ENCODE data around the gene DDO.

The DDO gene

GRCh38 chr6:110419028-110419739 is 3.8 kb upstream of the DDO start:
- DNase-seq (ENCODE audit: low spot score): no peak

GRCh38 chr6:110418594-110418993 is 3.2 kb upstream of the DDO start:
- no peak for DNase-seq (ENCODE audit: low spot score)

GRCh38 chr6:110414669-110415068 is 706 bp downstream of the DDO start:
- DNase-seq (ENCODE audit: low spot score): no peak

DNA sequence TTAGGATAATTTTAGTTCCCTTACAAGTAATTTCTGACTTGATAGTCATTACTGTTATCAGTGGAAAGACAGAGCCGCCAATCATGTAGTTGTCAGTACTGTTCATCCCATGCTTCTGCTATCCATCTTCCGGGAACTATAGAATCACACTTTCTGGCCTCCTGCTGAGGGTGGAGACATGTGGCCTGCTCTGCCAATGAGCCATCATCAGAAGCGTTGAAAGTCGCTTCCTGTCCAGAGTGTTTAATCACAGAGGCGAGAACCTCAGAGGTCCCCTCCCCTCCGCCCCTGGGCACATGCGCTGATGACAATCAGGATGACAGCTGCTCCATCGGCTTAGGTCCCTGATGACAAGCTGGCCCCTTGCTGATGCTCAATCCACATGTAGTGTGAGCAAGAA is 3.0 kb downstream of the DDO start:
- no peak for DNase-seq (ENCODE audit: low spot score)

- DNase-seq (ENCODE audit: low spot score): no peak
Measured at GRCh38 chr6:110410511-110410910, 4.9 kb downstream of the DDO start.

- no peak for DNase-seq (ENCODE audit: low spot score)
Measured at GRCh38 chr6:110409794-110410193, 5.6 kb downstream of the DDO start.

DNA sequence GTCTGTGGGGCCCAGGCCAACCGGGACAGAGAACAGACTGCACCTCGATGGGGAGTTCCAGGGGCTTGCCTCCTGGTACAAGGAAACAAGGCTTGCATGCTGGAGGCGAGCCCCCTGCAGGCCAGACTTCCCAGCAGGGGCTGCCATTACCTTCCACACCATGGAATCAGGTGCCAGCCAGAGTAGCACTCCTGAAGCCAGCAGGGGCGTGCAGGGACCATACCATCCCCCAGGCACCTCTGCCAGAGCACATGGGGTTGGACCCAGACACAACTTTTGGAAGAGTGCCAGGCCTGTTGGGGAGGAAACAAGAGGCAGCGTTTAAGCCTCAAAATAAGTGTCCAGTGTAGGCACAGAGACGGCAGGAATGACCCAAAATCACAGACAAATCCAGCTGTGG is 6.5 kb downstream of the DDO start:
- DNase-seq (ENCODE audit: low spot score): no peak

GRCh38 chr6:110404607-110405006 is 10.8 kb downstream of the DDO start:
- no peak for DNase-seq (ENCODE audit: low spot score)

DNA sequence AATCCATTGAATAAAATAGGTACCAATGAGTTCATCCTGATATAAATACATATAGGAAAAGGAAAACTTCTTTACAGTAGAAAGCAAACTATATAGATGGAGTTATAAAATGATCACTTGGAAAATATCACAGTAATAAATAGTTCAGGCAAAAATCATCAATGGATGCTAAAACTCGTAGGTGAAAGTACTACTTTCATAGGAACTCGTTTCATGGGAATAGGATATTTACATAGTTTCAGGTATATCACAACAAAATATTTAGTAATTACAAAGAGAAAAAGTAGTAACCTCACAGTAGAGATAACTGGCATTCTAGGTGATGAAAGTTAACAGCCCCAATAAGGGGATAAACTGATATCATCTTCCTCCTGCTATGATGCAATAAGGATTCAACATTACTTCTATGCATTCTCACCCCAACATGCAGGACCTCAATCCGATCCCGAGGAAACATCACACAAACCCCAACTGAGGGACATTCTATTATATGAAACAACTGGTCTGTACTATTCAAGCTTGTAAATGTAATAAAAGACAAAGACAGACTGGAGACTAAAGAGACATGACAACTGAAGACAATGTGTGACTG is 13.7 kb downstream of the DDO start:
- DNase-seq (ENCODE audit: low spot score): no peak

DNA sequence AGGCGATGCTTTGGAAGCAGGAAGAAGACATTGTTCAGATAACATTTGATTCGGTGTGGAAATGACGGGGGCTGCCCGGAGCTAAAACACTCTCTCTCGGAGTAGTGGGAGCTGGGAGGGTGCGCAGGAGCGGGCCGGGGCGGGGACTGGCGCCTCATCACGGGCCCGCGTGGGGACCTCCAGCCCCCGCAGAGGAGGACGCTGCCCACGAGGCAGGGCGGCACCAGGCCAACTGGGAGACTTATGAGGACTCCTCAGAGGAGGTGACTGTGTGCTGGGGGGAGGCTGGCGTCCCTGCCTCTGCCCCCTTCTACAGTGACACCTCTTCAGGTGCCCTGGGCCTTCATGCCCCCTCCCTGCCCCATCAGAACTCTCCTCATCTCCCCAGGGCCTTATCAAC is 15.2 kb downstream of the DDO start:
- DNase-seq (ENCODE audit: low spot score): no peak

GRCh38 chr6:110399219-110400071 is 15.9 kb downstream of the DDO start:
- no peak for DNase-seq (ENCODE audit: low spot score)

DNA sequence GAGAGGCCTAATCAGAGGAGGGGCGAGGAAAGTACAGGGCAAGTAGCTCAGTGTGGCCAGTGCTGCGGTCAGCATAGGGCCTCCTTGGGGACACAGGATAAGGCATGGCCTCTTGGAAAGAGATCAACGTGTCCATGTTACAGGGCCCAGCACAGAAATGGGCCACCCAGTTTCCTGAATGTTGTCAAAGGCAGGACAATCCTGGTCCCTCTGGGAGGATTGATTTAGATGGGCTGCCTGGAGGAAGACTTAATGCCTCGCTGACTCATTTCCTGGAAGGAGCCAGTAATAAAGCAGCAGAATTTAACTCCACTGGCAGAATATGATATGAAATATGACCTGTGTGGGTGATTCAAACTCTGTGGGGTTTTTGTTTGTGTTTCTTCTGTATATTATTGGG is 16.6 kb downstream of the DDO start:
- DNase-seq (ENCODE audit: low spot score): peak; percentile 31

GRCh38 chr6:110395221-110395620 is 20.2 kb downstream of the DDO start:
- no peak for DNase-seq (ENCODE audit: low spot score)

DNA sequence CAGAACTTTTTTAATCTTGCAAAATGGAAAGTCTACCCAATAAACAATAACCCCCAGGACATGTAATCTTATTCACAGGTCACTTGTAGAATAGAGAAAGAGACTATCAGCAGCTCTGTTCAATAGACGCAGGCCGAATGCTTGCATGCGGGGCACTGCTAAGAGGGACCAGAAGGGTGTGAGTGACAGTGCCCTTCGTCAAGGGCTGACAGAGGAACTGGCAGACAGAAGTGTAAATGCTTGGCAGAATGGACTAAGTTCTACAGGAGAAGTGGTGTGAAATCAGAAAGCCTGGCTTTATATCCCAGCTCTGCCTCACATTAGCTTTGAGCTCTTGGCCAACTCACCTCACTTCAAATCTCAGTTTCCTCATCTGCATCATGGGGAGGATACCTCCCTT is 21.0 kb downstream of the DDO start:
- no peak for DNase-seq (ENCODE audit: low spot score)

DNA sequence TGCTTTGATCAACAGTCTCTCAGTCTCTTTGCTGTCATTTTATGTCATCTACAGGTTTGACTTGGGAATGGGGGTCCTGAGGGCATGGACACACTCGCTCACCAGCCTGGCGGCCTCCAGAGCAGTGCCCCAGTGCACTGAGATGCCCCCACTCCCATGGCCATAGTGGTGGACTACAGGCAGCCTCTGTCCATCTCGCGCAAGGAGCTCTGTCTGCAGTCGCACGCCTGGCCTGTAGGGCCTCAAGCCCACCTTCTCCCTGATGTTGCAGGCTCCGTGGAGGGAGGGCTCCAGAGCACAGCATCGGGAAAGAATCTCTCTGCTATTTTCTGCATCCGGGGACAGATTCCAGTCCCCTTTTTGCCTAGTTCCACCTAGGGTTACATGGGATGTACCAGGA is 22.6 kb downstream of the DDO start:
- DNase-seq (ENCODE audit: low spot score): no peak

- DNase-seq (ENCODE audit: low spot score): no peak
Measured at GRCh38 chr6:110390404-110390803, 25.0 kb downstream of the DDO start.

GRCh38 chr6:110389689-110390382 is 25.5 kb downstream of the DDO start:
- no peak for DNase-seq (ENCODE audit: low spot score)

GRCh38 chr6:110387986-110388385 is 27.4 kb downstream of the DDO start:
- no peak for DNase-seq (ENCODE audit: low spot score)

DNA sequence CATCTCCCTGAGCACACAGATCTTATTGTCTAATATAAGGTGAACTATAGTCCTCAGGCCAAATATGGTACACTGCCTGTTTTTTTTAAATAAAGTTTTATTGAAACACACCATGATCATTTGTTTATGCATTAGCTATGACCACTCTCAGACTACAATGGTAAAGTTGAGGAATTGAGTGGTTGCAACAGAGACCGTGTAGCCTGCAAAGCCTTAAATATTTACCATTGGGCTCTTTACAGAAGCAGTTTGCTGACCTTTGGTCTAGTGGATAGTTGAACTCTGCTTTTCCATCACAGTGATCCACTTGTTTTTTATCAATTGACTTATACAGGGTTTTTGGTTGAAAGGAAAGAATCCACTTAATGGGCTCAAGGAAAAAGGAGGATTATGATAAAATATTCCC is 29.9 kb downstream of the DDO start:
- DNase-seq (ENCODE audit: low spot score): no peak

DNA sequence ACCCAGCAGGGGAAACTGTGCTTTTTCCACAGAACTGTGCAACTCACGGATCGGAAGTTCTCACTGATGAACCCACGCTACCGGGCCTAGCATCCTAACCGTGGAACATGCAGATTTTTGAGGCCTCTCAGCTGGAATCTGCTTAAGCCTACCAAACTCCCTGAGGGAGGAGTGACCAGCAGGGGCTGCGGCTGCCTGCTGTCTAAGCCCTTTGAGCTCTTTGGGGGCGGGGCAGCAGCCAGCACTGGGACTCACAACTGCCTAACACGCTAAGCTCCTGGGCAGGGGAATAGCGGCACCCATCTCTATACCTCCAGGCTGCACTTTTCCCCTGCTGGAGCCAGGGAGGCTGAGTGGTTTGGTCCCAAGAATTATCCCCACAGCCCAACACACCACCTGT is 36.8 kb downstream of the DDO start:
- no peak for DNase-seq (ENCODE audit: low spot score)

DNA sequence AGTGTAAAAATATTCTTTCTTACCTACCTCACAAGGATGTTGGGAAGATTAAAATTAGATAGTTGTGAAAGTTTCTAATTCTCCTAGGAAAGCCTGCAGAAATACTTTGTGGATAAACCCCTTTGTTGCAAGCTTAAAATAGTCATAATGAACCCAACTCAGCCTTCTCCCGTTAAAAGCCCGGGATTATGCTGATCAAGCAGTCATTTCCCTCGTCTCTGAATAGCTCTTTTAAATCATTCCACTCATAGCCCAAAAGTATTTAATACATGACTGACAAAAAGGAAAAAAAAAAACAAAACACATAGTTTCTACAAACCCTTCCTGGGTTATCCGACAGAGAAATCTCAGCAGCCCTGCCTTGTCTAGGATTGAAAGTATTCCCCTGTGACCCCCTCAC is 46.3 kb downstream of the DDO start:
- no peak for DNase-seq (ENCODE audit: low spot score)

DNA sequence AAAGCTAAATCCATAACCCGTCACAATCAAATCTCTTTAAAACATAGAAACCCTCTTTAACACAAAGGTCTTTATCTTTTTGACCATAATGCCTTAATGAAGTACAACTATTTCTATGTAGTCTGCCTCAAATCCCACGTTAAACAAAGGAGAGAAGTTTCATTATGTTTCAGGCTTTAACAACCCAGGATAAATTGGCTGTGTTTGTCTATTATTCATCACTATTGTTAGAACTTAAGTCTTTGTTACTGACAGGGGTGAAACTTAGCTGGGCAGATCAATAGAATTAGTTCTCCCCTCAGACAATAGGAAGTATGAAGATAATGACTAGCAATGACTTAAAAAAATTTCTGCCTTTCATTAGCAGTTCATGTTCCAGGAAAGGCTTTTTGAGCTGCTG is 47.1 kb downstream of the DDO start:
- no peak for DNase-seq (ENCODE audit: low spot score)

DNA sequence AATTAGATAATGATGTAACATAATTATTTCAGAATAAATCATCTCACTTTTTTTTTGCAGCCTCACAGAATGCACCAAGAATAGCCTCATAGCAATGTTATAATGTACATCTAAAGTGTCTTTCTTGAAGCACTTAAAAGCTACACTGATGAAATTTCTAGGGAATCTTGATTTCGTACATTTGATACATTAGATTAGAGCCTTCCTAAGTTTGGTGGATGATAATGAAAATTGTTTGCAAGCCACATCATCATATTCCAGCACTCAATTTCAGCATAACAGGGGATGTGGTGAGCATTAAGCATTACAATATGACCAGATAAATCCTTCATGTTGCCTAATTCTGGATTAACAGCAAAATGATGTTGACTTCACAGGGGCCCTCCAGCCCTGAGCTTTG is 47.5 kb downstream of the DDO start:
- no peak for DNase-seq (ENCODE audit: low spot score)
